ENCODE results near the gene C2CD4D.

DNA sequence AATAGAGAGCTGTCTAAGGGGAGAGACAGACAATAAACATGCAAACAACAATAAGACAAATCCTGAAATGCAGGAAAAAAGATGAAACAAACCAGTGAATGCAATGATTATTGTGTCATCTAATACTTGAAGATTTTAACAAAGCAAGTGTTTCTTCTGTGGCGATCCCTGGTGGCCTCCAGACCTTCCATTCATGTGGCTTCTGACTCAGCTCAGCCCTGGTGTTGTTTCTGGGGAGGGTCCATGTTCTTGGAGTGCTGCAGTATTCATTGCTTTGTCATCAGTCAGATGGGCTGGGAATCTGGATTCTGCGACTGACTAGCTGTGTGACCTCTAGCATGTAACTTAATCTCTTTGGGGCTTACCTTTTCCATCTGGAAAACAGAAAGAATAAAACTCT, 1.5 kb upstream of the C2CD4D start:
- TF ChIP-seq, protein P1, sequence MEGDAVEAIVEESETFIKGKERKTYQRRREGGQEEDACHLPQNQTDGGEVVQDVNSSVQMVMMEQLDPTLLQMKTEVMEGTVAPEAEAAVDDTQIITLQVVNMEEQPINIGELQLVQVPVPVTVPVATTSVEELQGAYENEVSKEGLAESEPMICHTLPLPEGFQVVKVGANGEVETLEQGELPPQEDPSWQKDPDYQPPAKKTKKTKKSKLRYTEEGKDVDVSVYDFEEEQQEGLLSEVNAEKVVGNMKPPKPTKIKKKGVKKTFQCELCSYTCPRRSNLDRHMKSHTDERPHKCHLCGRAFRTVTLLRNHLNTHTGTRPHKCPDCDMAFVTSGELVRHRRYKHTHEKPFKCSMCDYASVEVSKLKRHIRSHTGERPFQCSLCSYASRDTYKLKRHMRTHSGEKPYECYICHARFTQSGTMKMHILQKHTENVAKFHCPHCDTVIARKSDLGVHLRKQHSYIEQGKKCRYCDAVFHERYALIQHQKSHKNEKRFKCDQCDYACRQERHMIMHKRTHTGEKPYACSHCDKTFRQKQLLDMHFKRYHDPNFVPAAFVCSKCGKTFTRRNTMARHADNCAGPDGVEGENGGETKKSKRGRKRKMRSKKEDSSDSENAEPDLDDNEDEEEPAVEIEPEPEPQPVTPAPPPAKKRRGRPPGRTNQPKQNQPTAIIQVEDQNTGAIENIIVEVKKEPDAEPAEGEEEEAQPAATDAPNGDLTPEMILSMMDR (conservative IDR thresholded peaks at IDR 0.05; ENCODE audit: low read depth, low read length) = no peak
- TF ChIP-seq EZH2 (IDR thresholded peaks at IDR 0.05; ENCODE audit: borderline replicate concordance, low read depth, low read length, poor library complexity, severe bottlenecking) = no peak
